Uterus (tissue), 2 donors: ENCODE measurements around the gene PODNL1.
"Not testable (repeated sequence)": the region's sequence is repeated elsewhere in the genome, so short reads cannot be mapped to it uniquely, and the experiment has no call there.

Source experiments
- CTCF ChIP-seq, 4 experiments: fragments of 200-600 bp in 2 of 4; fragments of 450-650 bp in 2 of 4; sonication (generic) in 2 of 4; IDR thresholded peaks; one replicate each; pipeline ENCODE4 v1.5.1; 2016 to 2019; ENCODE audit warnings: antibody characterized with exemption in 4 of 4, mild to moderate bottlenecking in 2 of 4, moderate library complexity in 1 of 4
- POLR2A ChIP-seq, 2 donors: fragments of 450-650 bp; IDR thresholded peaks; one replicate each; pipeline ENCODE4 v1.6.1; 2016; ENCODE audit warnings: antibody characterized with exemption in 2 of 2, mild to moderate bottlenecking in 1 of 2, moderate library complexity in 1 of 2

GRCh38 chr19:13967206-13967605 lies 29.0 kb upstream of the PODNL1 start:
- not testable (repeated sequence) for TF ChIP-seq CTCF, POLR2A (IDR thresholded peaks at IDR 0.05)
